NCI-H1436 treated with DMSO at 0.1 percent for 48 hours (cell line): ENCODE results near the gene ANGPTL2.
"Not testable (repeated sequence)": the region's sequence is repeated elsewhere in the genome, so short reads cannot be mapped to it uniquely, and the experiment has no call there.

Experiments used
- DNase-seq: peaks from one replicate; lab custom pipeline; 2025; lab: John Stamatoyannopoulos, UW

The ANGPTL2 gene, protein sequence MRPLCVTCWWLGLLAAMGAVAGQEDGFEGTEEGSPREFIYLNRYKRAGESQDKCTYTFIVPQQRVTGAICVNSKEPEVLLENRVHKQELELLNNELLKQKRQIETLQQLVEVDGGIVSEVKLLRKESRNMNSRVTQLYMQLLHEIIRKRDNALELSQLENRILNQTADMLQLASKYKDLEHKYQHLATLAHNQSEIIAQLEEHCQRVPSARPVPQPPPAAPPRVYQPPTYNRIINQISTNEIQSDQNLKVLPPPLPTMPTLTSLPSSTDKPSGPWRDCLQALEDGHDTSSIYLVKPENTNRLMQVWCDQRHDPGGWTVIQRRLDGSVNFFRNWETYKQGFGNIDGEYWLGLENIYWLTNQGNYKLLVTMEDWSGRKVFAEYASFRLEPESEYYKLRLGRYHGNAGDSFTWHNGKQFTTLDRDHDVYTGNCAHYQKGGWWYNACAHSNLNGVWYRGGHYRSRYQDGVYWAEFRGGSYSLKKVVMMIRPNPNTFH

GRCh38 chr9:127122176-127123063 lies at the start of gene ANGPTL2:
Gene ANGPTL2 (minus strand): TSS chr9:127122635. CDS start chr9:127108731, 13,904 bp downstream.
- no peak for DNase-seq

DNA sequence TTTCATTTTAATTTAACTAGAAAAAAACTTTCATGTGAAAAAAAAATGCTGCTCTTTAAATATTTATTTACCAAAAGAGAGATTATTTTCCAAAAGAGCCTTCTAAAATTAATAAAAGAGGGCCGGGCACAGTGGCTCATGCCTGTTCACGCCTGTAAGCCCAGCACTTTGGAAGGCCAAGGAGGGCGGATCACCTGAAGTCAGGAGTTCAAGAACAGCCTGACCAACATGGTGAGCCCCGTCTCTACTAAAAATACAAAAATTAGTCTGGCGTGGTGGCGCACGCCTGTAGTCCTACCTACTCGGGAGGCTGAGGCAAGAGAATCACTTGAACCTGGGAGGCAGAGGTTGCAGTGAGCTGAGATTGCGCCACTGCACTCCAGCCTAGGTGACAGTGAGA lies 48.9 kb upstream of the ANGPTL2 start:
- not testable (repeated sequence) for DNase-seq

DNA sequence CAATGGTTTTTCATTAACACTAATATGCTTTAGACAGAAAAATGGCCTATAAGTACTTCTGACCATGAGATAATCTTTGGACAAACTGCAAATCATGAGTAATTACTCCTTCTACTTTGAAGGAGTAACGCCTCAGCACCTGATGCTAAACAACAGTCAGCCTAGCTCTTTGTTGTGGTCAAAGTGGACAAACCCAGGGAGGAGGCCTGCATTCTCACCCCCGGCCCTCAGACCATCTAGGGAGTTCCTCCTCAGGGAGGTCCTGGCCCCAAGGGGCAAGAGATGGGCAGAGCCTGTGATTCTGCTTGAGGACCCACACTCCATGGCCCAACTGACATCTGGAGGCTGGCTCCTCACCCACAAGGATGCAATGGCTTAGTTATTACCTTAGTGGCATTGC lies 48.2 kb upstream of the ANGPTL2 start:
- DNase-seq: no peak

GRCh38 chr9:127170103-127170502 lies 47.7 kb upstream of the ANGPTL2 start:
- no peak for DNase-seq

DNA sequence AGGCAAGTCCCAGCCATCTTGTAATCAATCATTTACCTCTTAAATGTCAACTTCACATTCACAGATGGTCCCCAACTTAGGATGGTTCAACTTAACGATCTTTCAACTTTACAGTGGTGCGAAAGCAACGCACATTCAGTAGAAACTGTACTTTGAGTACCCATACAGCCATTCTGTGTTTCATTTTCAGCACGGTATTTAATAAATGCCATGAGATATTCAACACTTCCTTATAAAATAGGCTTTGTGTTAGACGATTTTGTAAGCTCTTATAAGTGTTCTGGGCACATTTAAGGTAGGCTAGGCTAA lies 47.1 kb upstream of the ANGPTL2 start:
- no peak for DNase-seq

DNA sequence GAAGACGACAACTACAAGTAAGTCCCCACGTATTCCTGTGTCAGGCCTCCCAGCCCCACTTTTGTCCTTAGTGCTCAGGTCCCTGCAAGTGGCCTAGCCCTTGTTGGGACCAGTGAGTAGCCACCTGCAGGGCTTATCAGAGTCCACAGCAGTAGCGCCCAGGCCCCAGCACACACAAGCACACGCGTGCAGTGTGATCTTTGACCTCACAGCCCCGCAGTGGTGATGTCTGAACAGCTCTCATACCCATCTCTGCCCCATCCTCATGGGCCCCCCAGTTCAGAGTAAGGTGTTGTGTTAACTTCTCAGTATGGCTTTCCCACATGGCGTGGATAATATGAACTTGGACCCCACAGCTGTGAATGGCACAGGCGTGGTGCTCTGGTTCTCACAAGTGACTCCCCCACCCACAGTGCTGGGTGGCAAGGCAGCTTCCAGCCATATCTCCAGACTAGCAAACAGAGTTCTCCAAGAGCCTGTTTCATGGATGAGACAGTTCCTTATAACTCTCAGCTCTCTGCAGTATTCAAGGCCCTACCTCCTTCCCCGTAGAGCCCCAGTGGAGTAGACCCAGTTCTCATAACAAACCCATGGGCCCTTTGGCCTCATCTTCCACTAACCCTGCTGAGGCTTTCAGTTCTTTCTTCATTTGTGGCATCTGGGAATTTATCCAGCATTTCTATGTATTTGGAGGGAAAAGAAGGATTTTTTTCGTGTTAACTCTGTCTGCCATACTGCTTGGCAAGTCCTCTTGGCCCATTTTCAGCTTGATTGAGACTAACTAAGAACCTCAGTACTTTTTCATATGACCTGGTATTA lies 46.5 kb upstream of the ANGPTL2 start:
- DNase-seq: no peak

GRCh38 chr9:127167560-127168326 lies 45.3 kb upstream of the ANGPTL2 start:
- no peak for DNase-seq

DNA sequence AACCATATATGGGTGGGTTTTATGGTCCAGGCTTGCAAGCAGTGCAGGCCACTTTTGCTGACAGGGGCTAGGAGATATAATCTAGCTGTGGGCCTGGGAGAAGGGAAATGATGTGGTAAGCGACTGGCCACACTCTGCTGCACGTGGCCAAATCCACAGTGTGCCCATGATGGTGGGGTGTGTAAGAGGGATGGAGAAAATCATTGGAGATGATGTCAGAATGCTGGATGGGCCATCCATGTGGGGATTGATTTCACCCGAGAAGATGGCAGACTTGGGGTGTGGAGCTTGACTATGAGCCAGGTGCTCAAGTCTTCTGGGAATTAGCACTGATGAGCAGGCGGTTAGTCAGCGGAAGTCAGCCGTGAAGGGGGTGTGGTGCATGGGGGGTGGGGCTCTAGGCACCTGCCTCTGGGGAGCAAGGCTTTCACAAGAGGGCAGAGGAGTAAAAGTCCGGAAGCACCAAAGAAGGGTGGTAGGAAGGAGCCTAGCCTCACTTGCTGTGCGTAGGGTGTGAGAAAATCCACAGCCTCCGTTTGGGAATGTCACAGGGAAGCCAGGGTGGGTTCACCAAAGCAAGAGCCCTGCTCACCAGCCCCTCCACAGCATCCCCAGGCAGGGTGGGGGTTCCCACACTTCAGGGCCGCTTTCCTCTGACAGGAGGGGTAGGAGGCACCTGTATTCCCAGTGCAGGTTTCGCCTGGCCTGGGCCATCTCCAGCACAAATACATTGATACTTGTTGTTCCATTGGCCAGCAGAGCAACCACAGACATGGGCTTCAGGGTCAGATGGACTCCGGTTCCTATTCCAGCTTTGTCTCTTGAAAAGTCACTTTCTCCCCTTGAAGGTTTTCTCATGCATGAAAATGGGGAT lies 44.5 kb upstream of the ANGPTL2 start:
- peak; percentile 38 for DNase-seq

GRCh38 chr9:127166111-127166510 lies 43.7 kb upstream of the ANGPTL2 start:
- no peak for DNase-seq

- DNase-seq: no peak
Observed at GRCh38 chr9:127165116-127165515, 42.7 kb upstream of the ANGPTL2 start.

GRCh38 chr9:127163409-127163808 lies 41.0 kb upstream of the ANGPTL2 start:
- DNase-seq: no peak

DNA sequence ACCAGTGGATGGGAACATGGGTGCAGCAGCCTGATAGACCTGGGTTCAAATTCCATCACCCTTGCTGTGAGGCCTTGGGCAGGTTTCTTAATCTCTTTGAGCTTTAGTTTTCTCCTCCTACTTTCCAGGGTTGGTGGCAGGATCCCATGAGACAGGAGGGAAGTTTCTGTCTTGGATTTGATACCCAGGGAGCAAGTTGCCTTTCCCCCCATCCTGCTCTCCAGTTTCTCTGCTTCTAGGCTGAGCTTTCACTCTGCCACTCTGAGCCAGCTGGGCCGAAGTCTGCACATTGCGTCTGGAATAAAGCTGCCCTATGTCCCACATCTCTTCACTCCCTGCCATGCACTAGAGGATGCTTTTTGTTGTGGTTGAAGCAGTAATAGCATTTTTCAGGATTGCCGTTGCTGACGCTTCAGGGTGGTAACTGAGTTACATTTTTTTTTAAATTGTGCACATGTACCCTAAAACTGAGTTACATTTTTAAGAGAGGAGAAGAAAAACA lies 40.5 kb upstream of the ANGPTL2 start:
- no peak for DNase-seq

DNA sequence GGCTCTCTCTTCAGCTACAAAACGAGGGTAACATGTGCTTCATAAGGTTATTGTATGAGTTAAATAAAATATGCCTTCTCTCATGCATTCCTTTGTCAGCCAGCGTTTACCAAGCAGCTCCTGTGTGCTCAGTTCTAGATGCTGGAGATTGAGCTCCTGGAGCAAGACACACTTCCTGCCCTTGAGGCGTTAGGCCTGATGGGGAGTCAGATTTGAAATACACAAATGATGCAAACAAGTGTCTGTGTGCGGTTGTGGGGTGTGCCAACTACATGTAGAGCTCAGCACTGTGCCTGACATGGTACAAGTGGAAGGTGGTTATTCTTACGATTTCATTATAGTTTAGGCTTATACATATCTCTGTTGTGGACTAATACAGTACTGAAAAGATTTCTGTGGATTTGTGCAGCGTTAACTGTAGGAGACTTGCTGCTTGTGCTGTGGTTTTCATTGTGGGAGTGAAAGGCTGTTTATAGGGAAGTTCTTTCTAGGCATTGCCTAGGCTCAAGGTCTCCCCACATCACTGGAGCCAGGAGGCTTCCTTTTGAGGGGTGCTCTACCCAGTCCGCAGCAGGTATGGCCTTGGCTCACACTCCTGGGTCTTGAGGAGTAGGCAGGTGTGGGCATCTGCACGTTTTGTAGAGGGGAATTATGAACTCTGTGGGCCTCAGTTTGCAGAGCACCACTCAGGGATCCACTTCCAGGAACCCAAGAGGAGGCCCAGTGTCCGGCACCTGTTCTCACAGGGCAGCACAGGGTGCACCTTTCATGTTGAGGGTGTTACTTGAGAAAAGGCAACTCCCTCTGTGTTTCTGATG lies 39.8 kb upstream of the ANGPTL2 start:
- DNase-seq: no peak

DNA sequence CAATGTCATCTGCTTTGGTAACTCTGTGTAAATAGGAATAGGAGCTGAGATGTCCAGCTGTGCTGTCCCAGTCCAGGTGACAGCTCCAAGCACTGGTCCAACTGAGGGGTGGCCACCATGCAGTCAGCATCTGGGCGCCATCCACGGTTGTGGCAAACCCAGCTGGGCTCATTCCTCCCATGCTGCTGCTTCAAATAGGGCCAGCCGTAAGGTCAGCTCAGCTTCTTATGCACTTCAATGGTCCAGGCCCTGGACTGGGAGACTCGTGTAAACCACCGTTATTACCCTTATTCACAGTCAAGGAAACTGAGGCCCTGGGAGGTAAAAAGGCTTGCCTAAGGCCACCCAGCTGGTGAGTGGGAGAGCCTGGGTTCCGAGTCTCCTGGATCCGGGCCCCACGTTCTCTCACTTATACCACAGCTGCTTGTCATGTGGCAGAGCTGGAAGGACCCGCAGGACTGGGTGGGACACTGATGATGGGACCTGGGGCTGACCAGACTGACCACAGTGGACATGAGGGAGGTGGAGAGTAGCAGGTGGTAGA lies 38.7 kb upstream of the ANGPTL2 start:
- no peak for DNase-seq

DNA sequence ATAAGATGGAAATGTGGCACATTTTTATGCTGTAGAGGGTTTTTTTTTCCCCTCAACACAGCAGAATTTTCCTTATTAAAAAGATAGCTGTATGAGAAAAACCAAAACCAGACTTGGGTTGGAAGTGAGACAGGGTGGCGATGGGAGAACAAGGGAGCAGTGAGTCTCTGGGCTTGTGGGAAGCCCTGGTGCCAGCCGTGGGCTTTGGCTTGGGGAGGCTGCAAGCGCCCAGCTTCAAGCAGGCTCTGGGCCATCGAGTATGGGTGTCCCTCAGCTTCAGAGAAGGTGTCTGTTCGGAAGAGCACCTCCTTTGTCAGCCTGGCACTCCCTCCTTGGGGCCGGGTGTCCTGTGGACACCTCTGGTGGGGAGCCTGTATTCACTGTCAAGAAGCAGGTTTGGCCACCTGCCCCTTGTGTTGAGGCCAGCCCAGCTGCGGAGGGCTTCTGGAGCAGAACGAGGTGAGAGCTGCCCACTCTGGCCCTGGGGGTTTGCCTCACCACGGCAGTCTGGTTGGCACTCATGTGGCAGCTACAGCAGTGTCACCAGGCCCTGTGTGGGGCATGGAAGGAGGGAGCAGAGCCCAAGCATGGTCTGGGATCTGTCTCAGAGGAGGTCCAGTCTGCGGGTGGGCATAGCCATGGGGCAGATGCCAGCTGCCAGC lies 37.6 kb upstream of the ANGPTL2 start:
- no peak for DNase-seq

DNA sequence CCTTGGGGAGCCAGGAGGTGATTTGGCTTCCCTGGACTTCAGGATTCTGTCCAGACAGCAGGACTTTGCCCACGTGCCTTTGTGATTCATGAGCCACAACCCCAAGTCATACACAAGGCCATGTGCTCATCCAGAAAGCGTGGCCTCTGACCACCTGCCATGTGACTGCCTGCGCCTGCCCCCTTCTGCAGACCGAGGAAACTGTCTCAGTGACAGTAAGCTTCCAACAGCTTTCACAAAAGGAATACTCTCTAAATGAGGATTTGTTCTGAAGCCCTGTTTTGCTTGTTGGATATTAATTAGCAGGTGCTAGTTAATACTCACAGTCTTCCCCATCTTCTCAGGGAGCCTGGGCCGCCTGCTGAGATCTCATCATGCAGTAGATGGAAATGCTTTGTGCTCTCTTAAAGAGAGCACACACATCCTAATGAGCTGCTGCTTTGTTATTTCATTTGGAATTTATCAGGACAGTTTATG lies 36.9 kb upstream of the ANGPTL2 start:
- DNase-seq: no peak

DNA sequence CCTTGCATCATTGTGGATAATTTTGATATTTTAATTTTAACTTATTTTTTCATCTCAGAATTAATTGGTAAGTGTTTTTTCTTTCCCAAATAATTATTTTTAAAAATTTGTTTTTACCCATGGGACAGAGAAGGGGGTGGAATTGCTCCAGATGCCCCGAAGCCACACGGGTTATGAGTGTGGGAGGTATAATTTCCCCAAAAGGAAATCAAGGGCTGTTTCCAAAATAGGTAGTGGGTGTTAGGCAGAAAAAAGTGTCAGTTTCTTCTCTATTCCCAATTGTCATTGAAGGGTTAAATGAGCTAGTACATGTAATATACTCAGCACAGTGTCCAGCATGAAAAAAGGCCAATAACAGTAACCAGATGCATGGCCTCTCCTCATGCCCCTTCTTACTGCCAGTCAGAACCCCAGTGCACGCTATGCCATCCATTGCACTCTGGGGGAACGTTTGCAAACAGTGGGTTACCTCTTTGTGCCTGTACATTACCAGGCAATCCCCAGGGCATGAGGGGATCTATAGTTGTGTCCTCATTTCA lies 36.4 kb upstream of the ANGPTL2 start:
- DNase-seq: no peak

- DNase-seq: no peak
Observed at GRCh38 chr9:127155314-127155960, 33.0 kb upstream of the ANGPTL2 start.
